ENCODE measurements around the gene ELFN2. TPM values are rescaled to one million over a fixed set of nuclear protein-coding genes. Genes with fewer than 3 reads are reported as not detected.
A peak's percentile ranks its signal among the peaks of the same experiment; 100 is the strongest.

ELFN2 gene
- polyA plus RNA-seq, 1 donor from 2014 or later: 4.4 TPM

DNA sequence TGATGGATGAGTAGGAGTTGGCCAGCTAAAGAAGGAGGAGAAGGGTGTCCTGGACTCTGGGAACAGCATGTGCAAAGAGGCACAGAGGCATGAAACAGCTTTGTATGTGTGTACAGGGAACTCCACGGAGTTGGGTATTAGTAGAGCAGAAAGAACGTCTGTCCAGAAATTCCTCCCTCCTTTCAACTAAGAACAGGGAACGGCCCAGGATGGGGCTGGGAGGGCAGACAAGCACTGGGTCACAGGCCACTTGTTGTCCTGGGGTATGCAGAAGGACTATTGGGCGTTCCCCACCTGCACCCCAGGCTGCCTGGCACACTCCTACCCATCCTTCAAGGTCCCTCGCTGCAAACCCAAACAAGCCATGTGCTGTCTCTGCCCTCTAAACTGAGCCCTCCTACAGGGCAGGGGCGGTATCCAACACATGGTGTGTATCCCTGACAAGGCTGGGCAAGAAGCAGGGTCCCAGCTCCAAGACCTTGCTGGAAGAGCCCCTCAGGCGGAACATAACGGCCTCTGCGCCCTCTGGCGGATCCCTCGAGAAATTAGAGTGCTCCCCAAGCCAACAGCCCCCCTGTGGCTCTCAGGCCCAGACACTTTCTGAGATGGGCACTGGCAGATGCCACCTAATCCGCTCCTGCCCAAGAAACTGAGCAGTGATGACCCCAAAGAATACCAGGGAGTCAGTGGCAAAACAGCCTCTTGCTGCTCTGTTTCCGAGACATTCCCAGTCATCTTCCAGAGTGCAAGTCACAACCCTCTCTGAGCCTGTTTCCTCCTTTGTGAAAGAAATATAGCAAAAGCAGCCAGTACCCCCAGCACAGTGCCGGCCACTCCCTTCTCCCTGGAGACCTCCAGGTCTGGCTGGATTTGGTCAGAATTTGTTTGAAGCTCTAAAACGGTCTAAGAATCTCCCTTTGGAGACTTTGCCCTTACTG is 1.6 kb upstream of the ELFN2 start:
- Histone ChIP-seq H3K4me3 (ENCODE audit: low read length) (no peak overlapping the region), H3K27me3 (ENCODE audit: insufficient read depth, low read depth, low read length) (peaks cover 54% of the 10 kb centered on the region), H3K27ac (ENCODE audit: low read length) (no peak overlapping the region), H3K4me2 (ENCODE audit: low read length) (no peak overlapping the region), H3K9me3 (ENCODE audit: low read length) (no peaks in the 10 kb centered on the region), H3F3A (ENCODE audit: insufficient read depth, low read length, poor library complexity, severe bottlenecking) (no peaks in the 10 kb centered on the region), H2AFZ (ENCODE audit: low read depth, low read length) (no peak overlapping the region), H4K20me1 (ENCODE audit: insufficient read depth) (no peaks in the 10 kb centered on the region), H3K36me3 (ENCODE audit: insufficient read depth, low read length) (no peaks in the 10 kb centered on the region), H3K79me2 (replicated peaks; ENCODE audit: insufficient read depth, low read length) (no peaks in the 10 kb centered on the region), H3K9me2 (ENCODE audit: insufficient read depth, low read length) (no peaks in the 10 kb centered on the region), H3K9ac (ENCODE audit: low read length) (no peak overlapping the region)
- TF ChIP-seq, protein P1, sequence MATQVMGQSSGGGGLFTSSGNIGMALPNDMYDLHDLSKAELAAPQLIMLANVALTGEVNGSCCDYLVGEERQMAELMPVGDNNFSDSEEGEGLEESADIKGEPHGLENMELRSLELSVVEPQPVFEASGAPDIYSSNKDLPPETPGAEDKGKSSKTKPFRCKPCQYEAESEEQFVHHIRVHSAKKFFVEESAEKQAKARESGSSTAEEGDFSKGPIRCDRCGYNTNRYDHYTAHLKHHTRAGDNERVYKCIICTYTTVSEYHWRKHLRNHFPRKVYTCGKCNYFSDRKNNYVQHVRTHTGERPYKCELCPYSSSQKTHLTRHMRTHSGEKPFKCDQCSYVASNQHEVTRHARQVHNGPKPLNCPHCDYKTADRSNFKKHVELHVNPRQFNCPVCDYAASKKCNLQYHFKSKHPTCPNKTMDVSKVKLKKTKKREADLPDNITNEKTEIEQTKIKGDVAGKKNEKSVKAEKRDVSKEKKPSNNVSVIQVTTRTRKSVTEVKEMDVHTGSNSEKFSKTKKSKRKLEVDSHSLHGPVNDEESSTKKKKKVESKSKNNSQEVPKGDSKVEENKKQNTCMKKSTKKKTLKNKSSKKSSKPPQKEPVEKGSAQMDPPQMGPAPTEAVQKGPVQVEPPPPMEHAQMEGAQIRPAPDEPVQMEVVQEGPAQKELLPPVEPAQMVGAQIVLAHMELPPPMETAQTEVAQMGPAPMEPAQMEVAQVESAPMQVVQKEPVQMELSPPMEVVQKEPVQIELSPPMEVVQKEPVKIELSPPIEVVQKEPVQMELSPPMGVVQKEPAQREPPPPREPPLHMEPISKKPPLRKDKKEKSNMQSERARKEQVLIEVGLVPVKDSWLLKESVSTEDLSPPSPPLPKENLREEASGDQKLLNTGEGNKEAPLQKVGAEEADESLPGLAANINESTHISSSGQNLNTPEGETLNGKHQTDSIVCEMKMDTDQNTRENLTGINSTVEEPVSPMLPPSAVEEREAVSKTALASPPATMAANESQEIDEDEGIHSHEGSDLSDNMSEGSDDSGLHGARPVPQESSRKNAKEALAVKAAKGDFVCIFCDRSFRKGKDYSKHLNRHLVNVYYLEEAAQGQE (IDR thresholded peaks at IDR 0.05; ENCODE audit: borderline replicate concordance): no peak
- TF ChIP-seq SMC3 (conservative IDR thresholded peaks at IDR 0.05; ENCODE audit: poor library complexity) (peak; percentile 93), TAF1 (IDR thresholded peaks at IDR 0.05; ENCODE audit: low read depth) (no peak), MXI1 (conservative IDR thresholded peaks at IDR 0.05; ENCODE audit: poor library complexity, severe bottlenecking) (peak; percentile 30), EP300 (conservative IDR thresholded peaks at IDR 0.05; ENCODE audit: poor library complexity, severe bottlenecking) (no peak), RAD21 (conservative IDR thresholded peaks at IDR 0.05) (peak; percentile 81), POLR2AphosphoS5 (IDR thresholded peaks at IDR 0.05) (no peak), EZH2 (IDR thresholded peaks at IDR 0.05; ENCODE audit: borderline replicate concordance, insufficient read depth, low read length, poor library complexity, severe bottlenecking) (no peak)
- TF ChIP-seq, protein P2, sequence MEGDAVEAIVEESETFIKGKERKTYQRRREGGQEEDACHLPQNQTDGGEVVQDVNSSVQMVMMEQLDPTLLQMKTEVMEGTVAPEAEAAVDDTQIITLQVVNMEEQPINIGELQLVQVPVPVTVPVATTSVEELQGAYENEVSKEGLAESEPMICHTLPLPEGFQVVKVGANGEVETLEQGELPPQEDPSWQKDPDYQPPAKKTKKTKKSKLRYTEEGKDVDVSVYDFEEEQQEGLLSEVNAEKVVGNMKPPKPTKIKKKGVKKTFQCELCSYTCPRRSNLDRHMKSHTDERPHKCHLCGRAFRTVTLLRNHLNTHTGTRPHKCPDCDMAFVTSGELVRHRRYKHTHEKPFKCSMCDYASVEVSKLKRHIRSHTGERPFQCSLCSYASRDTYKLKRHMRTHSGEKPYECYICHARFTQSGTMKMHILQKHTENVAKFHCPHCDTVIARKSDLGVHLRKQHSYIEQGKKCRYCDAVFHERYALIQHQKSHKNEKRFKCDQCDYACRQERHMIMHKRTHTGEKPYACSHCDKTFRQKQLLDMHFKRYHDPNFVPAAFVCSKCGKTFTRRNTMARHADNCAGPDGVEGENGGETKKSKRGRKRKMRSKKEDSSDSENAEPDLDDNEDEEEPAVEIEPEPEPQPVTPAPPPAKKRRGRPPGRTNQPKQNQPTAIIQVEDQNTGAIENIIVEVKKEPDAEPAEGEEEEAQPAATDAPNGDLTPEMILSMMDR (IDR thresholded peaks at IDR 0.05; ENCODE audit: poor library complexity, severe bottlenecking): peak; percentile 88

DNA sequence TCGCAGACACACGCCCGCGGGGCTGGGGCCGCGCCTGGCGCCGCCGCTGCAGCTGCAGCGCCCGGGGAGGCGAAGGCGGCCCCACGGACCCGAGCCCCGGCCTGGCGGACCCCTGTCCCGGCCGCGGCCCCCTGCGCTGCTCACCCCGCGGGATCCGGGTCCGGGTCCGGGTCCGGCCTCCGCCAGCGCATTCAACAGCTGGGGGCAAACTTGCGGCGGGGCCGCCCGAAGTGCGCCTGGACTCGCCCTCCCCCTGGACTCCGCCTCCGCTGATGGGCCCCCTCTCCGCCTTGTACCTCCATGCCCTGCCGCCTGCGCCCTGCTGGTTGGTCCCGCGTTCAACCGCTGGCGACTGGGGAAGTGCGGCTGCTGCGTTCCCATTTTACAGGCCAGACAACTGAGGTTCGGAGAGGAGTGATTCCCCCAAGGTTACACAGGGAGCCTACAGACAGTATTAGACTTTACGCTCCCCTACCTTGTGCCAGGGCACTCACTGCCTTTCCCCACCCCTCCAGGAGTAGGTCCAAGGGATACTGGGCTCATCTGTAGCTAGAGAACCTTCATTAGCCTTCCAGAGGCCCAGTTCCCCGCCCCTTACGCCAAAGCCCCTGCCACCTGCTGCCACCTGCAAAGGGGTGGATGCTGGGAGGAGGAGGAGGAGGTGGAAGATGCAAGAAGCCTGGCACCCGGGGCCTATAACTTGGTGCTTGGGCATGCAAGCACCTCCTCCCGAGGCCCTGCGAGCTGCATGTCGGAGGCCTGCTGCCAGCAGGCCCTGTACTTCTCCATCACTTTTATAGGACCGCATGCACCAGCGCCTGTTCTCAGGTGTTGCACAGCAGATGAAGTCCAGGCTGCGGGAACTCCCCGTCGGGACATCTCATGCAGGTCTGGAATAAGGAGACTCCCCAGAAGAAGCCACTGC is 694 bp upstream of the ELFN2 start:
- H3K79me2 ChIP-seq (replicated peaks; ENCODE audit: insufficient read depth, low read length): no peaks in the 10 kb centered on the region
- H3K9me3 ChIP-seq (ENCODE audit: low read length): no peaks in the 10 kb centered on the region
- no peak for TF ChIP-seq TAF1 (IDR thresholded peaks at IDR 0.05; ENCODE audit: low read depth)
- TF ChIP-seq MXI1 (conservative IDR thresholded peaks at IDR 0.05; ENCODE audit: poor library complexity, severe bottlenecking): no peak
- TF ChIP-seq, protein P2 (IDR thresholded peaks at IDR 0.05; ENCODE audit: poor library complexity, severe bottlenecking): no peak
- no peak for TF ChIP-seq POLR2AphosphoS5 (IDR thresholded peaks at IDR 0.05)
- no peak for TF ChIP-seq EZH2 (IDR thresholded peaks at IDR 0.05; ENCODE audit: borderline replicate concordance, insufficient read depth, low read length, poor library complexity, severe bottlenecking)
- TF ChIP-seq SMC3 (conservative IDR thresholded peaks at IDR 0.05; ENCODE audit: poor library complexity): no peak
- no peak for TF ChIP-seq RAD21 (conservative IDR thresholded peaks at IDR 0.05)
- TF ChIP-seq, protein P1 (IDR thresholded peaks at IDR 0.05; ENCODE audit: borderline replicate concordance): no peak
- no peaks in the 10 kb centered on the region for H3K36me3 ChIP-seq (ENCODE audit: insufficient read depth, low read length)
- no peak overlapping the region for H3K27ac ChIP-seq (ENCODE audit: low read length)
- peak overlapping the region; percentile 69 for H3K4me3 ChIP-seq (ENCODE audit: low read length)
- peaks cover 54% of the 10 kb centered on the region for H3K27me3 ChIP-seq (ENCODE audit: insufficient read depth, low read depth, low read length)
- peak overlapping the region; percentile 56 for H3K9ac ChIP-seq (ENCODE audit: low read length)
- no peak overlapping the region for H3K4me2 ChIP-seq (ENCODE audit: low read length)
- no peaks in the 10 kb centered on the region for H3K9me2 ChIP-seq (ENCODE audit: insufficient read depth, low read length)
- no peaks in the 10 kb centered on the region for H3F3A ChIP-seq (ENCODE audit: insufficient read depth, low read length, poor library complexity, severe bottlenecking)
- no peak overlapping the region for H2AFZ ChIP-seq (ENCODE audit: low read depth, low read length)
- no peaks in the 10 kb centered on the region for H4K20me1 ChIP-seq (ENCODE audit: insufficient read depth)

Measured in neural cell (in vitro differentiated cells).